ENCODE results near the gene GPBP1. TPM values are rescaled to one million over a fixed set of nuclear protein-coding genes. Genes with fewer than 3 reads are reported as not detected.
"Not testable (repeated sequence)": the region's sequence is repeated elsewhere in the genome, so short reads cannot be mapped to it uniquely, and the experiment has no call there.

The GPBP1 gene
- total RNA-seq, 1 donor from 2014 or later, result 63.0 TPM

- no peak overlapping the region for H3K4me3 ChIP-seq
- DNase-seq (no peak), ATAC-seq (peak; percentile 88)
- intact Hi-C loops (cut with DNase I), result no loop called here
- H3K9me3 ChIP-seq, result no peaks in the 10 kb centered on the region
- no peaks in the 10 kb centered on the region for H3K27me3 ChIP-seq
- H3K4me1 ChIP-seq, result no peaks in the 10 kb centered on the region
- no peak for TF ChIP-seq CTCF (IDR thresholded peaks at IDR 0.05)
- H3K36me3 ChIP-seq, result no peaks in the 10 kb centered on the region
- H3K27ac ChIP-seq, result no peak overlapping the region
Measured at GRCh38 chr5:57166276-57166675, 7.6 kb upstream of the GPBP1 start.

GRCh38 chr5:57167201-57167600, 6.7 kb upstream of the GPBP1 start:
- intact Hi-C loops (cut with DNase I), result no loop called here
- H3K9me3 ChIP-seq, result no peaks in the 10 kb centered on the region
- no peaks in the 10 kb centered on the region for H3K27me3 ChIP-seq
- no peak overlapping the region for H3K27ac ChIP-seq
- TF ChIP-seq CTCF (IDR thresholded peaks at IDR 0.05), result no peak
- no peaks in the 10 kb centered on the region for H3K4me1 ChIP-seq
- no peak overlapping the region for H3K4me3 ChIP-seq
- ATAC-seq (no peak), DNase-seq (no peak)
- no peaks in the 10 kb centered on the region for H3K36me3 ChIP-seq

DNA sequence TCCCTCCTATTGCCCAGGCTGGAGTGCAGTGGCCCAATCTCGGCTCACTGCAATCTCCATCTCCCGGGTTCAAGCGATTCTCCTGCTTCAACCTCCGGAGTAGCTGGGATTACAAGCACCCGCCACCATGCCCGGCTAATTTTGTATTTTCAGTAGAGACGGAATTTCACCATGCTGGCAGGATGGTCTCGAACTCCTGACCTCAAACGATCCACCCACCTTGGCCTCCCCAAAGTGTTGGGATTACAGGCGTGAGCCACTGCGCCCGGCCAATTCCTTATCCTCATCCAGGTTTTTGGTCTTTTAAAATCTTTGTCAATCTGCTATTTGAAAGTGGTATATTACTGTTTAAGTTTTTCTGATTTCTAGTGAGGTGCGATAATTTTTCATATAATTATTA, 3.7 kb upstream of the GPBP1 start:
- H3K36me3 ChIP-seq; H3K27ac ChIP-seq; ATAC-seq; H3K4me3 ChIP-seq; H3K27me3 ChIP-seq; intact Hi-C loops (cut with DNase I); DNase-seq; H3K4me1 ChIP-seq; H3K9me3 ChIP-seq: not testable (repeated sequence)

DNA sequence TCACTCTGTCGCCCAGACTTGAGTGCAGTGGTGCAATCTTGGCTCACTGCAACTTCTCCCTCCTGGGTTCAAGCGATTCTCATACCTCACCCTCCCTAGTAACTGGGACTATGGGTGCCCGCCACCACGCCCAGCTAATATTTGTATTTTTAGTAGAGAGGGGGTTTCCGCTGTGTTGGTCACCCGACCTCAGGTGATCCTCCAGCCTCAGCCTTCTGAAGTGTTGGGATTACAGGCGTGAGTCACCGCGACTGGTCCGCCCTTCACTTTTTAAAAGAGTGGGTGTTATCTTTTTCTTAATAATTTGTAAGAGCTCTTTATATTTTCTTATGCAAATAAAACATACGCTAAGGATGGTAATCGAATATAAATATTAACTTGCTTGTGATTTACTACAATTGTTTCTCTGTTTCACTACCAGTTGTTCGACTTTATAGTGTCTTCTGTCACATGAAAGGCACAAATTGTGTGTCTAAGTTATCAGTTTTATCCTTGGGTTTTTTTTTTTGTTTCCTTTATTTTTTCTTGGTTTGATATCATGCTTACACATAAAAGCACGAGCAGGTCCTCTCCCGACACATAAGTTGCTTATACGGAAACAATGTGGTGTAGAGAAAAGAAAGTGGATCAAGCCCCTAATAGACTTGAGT, 1.9 kb upstream of the GPBP1 start:
- DNase-seq, result peak; percentile 67
- Histone ChIP-seq H3K36me3 (peaks cover 4% of the 10 kb centered on the region), H3K27me3 (no peaks in the 10 kb centered on the region), H3K4me1 (peaks cover 6% of the 10 kb centered on the region), H3K9me3 (no peaks in the 10 kb centered on the region), H3K27ac (peak overlapping the region; percentile 91), H3K4me3 (peak overlapping the region; percentile 64)
- ATAC-seq, result no peak
- TF ChIP-seq CTCF (IDR thresholded peaks at IDR 0.05), result no peak
- intact Hi-C loops (cut with DNase I), result no loop called here

GRCh38 chr5:57172466-57173318, 1.2 kb upstream of the GPBP1 start:
- TF ChIP-seq CTCF (IDR thresholded peaks at IDR 0.05), result no peak
- ATAC-seq (no peak), DNase-seq (no peak)
- H3K36me3 ChIP-seq, result peaks cover 4% of the 10 kb centered on the region
- peak overlapping the region; percentile 91 for H3K27ac ChIP-seq
- H3K27me3 ChIP-seq, result no peaks in the 10 kb centered on the region
- intact Hi-C loops (cut with DNase I), result no loop called here
- peaks cover 13% of the 10 kb centered on the region for H3K4me1 ChIP-seq
- peak overlapping the region; percentile 64 for H3K4me3 ChIP-seq
- no peaks in the 10 kb centered on the region for H3K9me3 ChIP-seq
